ENCODE results near the gene P2RX3.

DNA sequence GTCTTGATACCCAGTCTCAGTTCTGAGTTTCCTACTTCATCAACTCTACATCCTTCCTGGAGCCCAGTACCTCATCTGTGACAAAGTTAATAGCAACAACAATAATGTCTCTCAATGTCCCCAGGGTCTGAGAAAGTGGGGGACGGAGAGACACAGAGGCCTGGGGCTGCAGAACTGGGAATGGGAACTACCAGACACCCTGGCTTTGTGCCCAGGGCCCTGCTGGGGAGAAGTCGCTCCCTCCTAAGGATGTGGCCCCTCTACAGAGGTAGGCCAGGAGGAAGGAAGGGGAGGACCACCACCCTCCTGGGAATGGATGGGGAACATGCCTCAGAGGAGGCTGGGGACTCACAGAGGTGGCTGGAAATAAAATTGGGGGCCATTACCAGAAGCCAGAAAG lies 37.3 kb downstream of the P2RX3 start:
- TF ChIP-seq ZBTB7A (IDR thresholded peaks at IDR 0.05; ENCODE audit: low read depth) (no peak), RAD21 (IDR thresholded peaks at IDR 0.05; ENCODE audit: low read depth) (no peak), EP300 (IDR thresholded peaks at IDR 0.05; ENCODE audit: borderline replicate concordance) (no peak), MAX (IDR thresholded peaks at IDR 0.05) (no peak), YY1 (IDR thresholded peaks at IDR 0.05; ENCODE audit: low read depth) (no peak), CEBPB (IDR thresholded peaks at IDR 0.05) (no peak), NFIC (IDR thresholded peaks at IDR 0.05) (no peak), FOXM1 (IDR thresholded peaks at IDR 0.05; ENCODE audit: borderline replicate concordance, low read depth) (no peak)
